HTERT RPE-1 (cell line): ENCODE results near the gene ENTPD6.
"Not testable (repeated sequence)": the region's sequence is repeated elsewhere in the genome, so short reads cannot be mapped to it uniquely, and the experiment has no call there.

Experiments
- in situ Hi-C: fragments of 300-500 bp; cut with MboI; formaldehyde crosslinking; loops from 4 replicates; pipeline ENCODE4 v1.14.3; 2020; ENCODE audit warnings: low sequenced_read_pairs

ENTPD6 gene

GRCh38 chr20:25223179-25223661, 27.7 kb downstream of the ENTPD6 start:
- in situ Hi-C loops = no loop called here

GRCh38 chr20:25223765-25224720, 28.5 kb downstream of the ENTPD6 start:
- in situ Hi-C loops = no loop called here

GRCh38 chr20:25224941-25225340, 29.4 kb downstream of the ENTPD6 start:
- in situ Hi-C loops = no loop called here

GRCh38 chr20:25225642-25226432, 30.3 kb downstream of the ENTPD6 start:
- in situ Hi-C loops = no loop called here

GRCh38 chr20:25226433-25227316, 31.2 kb downstream of the ENTPD6 start:
- in situ Hi-C loops = no loop called here

- in situ Hi-C loops = no loop called here
Measured at GRCh38 chr20:25227317-25227831, 31.9 kb downstream of the ENTPD6 start.

GRCh38 chr20:25229486-25230165, 34.1 kb downstream of the ENTPD6 start:
- in situ Hi-C loops = no loop called here

- in situ Hi-C loops = no loop called here
Measured at GRCh38 chr20:25230166-25230831, 34.8 kb downstream of the ENTPD6 start.

- in situ Hi-C loops = no loop called here
Measured at GRCh38 chr20:25233016-25233772, 37.7 kb downstream of the ENTPD6 start.

GRCh38 chr20:25234009-25234849, 38.7 kb downstream of the ENTPD6 start:
- in situ Hi-C loops = not testable (repeated sequence)

- in situ Hi-C loops = no loop called here
Measured at GRCh38 chr20:25236450-25237304, 41.2 kb downstream of the ENTPD6 start.

GRCh38 chr20:25237610-25238318, 42.3 kb downstream of the ENTPD6 start:
- in situ Hi-C loops = no loop called here

GRCh38 chr20:25238319-25239037, 43.0 kb downstream of the ENTPD6 start:
- in situ Hi-C loops = no loop called here

GRCh38 chr20:25239387-25240370, 44.2 kb downstream of the ENTPD6 start:
- in situ Hi-C loops = no loop called here
